GM06990 (cell line): ENCODE measurements around the gene MLPH.

Source experiments
- DNase-seq: peaks from one replicate; pipeline ENCODE4 v3.0.0-alpha.2; 2011; ENCODE audit not compliant: insufficient read length; ENCODE audit errors: extremely low read depth
- H3K27me3 ChIP-seq: replicated peaks from 2 replicates; pipeline ENCODE4 v1.6.0; 2011; ENCODE audit warnings: low read length; ENCODE audit not compliant: control insufficient read depth, insufficient read depth
- H3K36me3 ChIP-seq: 2 replicates; pipeline ENCODE4 v1.5.1; 2011; ENCODE audit warnings: low read length; ENCODE audit not compliant: control insufficient read depth, insufficient read depth
- H3K4me3 ChIP-seq: replicated peaks from 2 replicates; pipeline ENCODE4 v1.5.1; 2011; ENCODE audit warnings: low read depth, mild to moderate bottlenecking, control low read depth, low read length
- CTCF ChIP-seq: IDR thresholded peaks from 2 replicates; pipeline ENCODE4 v1.5.1; 2011; ENCODE audit warnings: low read length, control low read depth, mild to moderate bottlenecking, inconsistent platforms; ENCODE audit not compliant: insufficient read depth, poor library complexity, severe bottlenecking

MLPH gene

GRCh38 chr2:237546040-237546875 lies 59.2 kb downstream of the MLPH start:
- Histone ChIP-seq H3K27me3 (no peaks in the 10 kb centered on the region), H3K36me3 (no peaks in the 10 kb centered on the region), H3K4me3 (no peak overlapping the region)
- DNase-seq: no peak
- no peak for TF ChIP-seq CTCF

GRCh38 chr2:237546876-237547395 lies 59.9 kb downstream of the MLPH start:
- Histone ChIP-seq H3K36me3 (no peaks in the 10 kb centered on the region), H3K27me3 (no peaks in the 10 kb centered on the region), H3K4me3 (no peak overlapping the region)
- TF ChIP-seq CTCF: no peak
- DNase-seq: no peak

- Histone ChIP-seq H3K4me3 (no peak overlapping the region), H3K36me3 (no peaks in the 10 kb centered on the region), H3K27me3 (no peaks in the 10 kb centered on the region)
- TF ChIP-seq CTCF: no peak
- no peak for DNase-seq
Measured at GRCh38 chr2:237547841-237548416, 60.9 kb downstream of the MLPH start.

GRCh38 chr2:237549216-237549615 lies 62.2 kb downstream of the MLPH start:
- H3K36me3 ChIP-seq: no peaks in the 10 kb centered on the region
- no peak for TF ChIP-seq CTCF
- H3K27me3 ChIP-seq: no peaks in the 10 kb centered on the region
- no peak overlapping the region for H3K4me3 ChIP-seq
- DNase-seq: no peak

GRCh38 chr2:237549643-237550415 lies 62.8 kb downstream of the MLPH start:
- no peaks in the 10 kb centered on the region for H3K36me3 ChIP-seq
- TF ChIP-seq CTCF: no peak
- no peak for DNase-seq
- no peak overlapping the region for H3K4me3 ChIP-seq
- no peaks in the 10 kb centered on the region for H3K27me3 ChIP-seq
